ENCODE data around the gene NAV2.

DNA sequence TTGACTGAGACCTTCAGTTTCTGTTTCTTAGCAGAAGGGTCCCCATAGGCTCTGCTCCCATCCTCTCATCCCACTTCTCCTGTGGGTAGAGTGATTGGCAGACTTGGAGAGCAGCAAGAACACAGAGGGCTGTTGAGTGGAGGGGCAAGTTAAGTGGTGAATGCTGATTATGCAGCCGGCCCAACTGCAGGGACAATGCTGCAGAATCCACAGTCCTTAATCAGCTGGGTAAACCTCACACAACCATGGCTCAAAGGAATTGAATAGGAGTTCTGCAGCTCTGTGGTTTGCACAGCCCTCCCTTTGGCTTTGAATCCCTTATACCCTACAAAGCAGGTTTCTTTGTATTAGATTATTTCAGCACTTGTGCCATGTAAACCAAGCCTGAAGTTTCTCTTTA, 161.1 kb downstream of the NAV2 start:
- TF ChIP-seq, protein P1, sequence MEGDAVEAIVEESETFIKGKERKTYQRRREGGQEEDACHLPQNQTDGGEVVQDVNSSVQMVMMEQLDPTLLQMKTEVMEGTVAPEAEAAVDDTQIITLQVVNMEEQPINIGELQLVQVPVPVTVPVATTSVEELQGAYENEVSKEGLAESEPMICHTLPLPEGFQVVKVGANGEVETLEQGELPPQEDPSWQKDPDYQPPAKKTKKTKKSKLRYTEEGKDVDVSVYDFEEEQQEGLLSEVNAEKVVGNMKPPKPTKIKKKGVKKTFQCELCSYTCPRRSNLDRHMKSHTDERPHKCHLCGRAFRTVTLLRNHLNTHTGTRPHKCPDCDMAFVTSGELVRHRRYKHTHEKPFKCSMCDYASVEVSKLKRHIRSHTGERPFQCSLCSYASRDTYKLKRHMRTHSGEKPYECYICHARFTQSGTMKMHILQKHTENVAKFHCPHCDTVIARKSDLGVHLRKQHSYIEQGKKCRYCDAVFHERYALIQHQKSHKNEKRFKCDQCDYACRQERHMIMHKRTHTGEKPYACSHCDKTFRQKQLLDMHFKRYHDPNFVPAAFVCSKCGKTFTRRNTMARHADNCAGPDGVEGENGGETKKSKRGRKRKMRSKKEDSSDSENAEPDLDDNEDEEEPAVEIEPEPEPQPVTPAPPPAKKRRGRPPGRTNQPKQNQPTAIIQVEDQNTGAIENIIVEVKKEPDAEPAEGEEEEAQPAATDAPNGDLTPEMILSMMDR (IDR thresholded peaks at IDR 0.05) = no peak
- TF ChIP-seq POLR2A (IDR thresholded peaks at IDR 0.05) = no peak

Measured in body of pancreas (tissue), 4 donors.